ENCODE measurements around the gene GPALPP1. TPM values are rescaled to one million over a fixed set of nuclear protein-coding genes. Genes with fewer than 3 reads are reported as not detected.

GPALPP1 gene
- total and polyA plus RNA-seq, 2 of the 4 experiments (the other 2 are of a cell fraction) = 10.6 to 12.5 TPM

DNA sequence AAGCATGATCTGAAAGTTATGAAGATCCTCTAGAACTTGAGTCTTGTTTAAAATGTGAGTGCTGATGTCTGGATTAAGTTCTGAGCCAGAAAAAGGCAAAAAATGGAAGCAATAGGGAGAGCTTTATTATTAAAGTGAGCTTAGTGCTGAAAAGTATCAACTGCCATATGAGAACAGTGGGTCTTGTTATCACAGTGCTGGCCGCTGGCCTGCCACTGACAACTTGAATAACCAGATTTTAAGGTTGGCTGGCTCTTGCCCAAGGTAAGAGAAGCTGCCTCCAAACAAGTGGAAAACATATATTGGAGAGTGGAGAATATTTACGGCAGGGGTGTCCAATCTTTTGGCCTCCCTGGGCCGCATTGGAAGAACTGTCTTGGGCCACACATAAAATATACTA, 33.9 kb upstream of the GPALPP1 start:
- Histone ChIP-seq H3K79me1 (ENCODE audit: low read depth in 1 of 2, low read length in 2 of 2) (peaks cover 4 to 19% of the 10 kb centered on the region in 2 experiments), H3K23ac (ENCODE audit: low read depth, low read length) (no peak overlapping the region), H2BK15ac (ENCODE audit: low read depth, low read length) (no peak overlapping the region), H3K4ac (ENCODE audit: low read depth, low read length) (no peak overlapping the region), H2AK9ac (replicated peaks; ENCODE audit: low read depth, low read length, poor library complexity) (no peak overlapping the region), H3K56ac (ENCODE audit: extremely low read depth, insufficient read depth, low read length) (no peak overlapping the region), H2AFZ (replicated peaks; ENCODE audit: low read length, poor library complexity) (no peak overlapping the region), H3K4me1 (ENCODE audit: control insufficient read depth, insufficient read depth, low read length) (peaks cover 3% of the 10 kb centered on the region; the same call in 1 of the 2 replicates), H3K4me3 (ENCODE audit: insufficient read depth, low read depth, low read length) (no peak overlapping the region), H2AK5ac (ENCODE audit: low read depth, low read length) (no peak overlapping the region), H3K36me3 (ENCODE audit: control insufficient read depth, insufficient read depth, low read length) (peaks cover 4% of the 10 kb centered on the region; the same call in 1 of the 2 replicates), H2BK20ac (ENCODE audit: low read depth, low read length) (no peak overlapping the region), H4K20me1 (ENCODE audit: insufficient read depth, low read length) (no peaks in the 10 kb centered on the region), H3K9ac (ENCODE audit: low read depth, low read length) (no peak overlapping the region), H3K4me2 (ENCODE audit: low read depth, low read length) (no peak overlapping the region), H3K9me3 (ENCODE audit: control insufficient read depth, insufficient read depth, low read length) (no peaks in the 10 kb centered on the region), H3K9me1 (ENCODE audit: insufficient read depth, low read length) (no peaks in the 10 kb centered on the region), H3K27me3 (ENCODE audit: control insufficient read depth, insufficient read depth, low read length) (no peaks in the 10 kb centered on the region), H3K27ac (ENCODE audit: insufficient read depth, low read length) (no peak overlapping the region), H2BK120ac (ENCODE audit: low read depth, low read length) (no peak overlapping the region), H4K5ac (ENCODE audit: low read depth, low read length) (no peak overlapping the region), H3K18ac (ENCODE audit: low read depth, low read length) (no peak overlapping the region), H4K8ac (ENCODE audit: low read depth in 2 of 2, low read length in 2 of 2) (no peak overlapping the region), H3K14ac (replicated peaks; ENCODE audit: low read depth, low read length) (no peak overlapping the region), H4K91ac (ENCODE audit: insufficient read depth, low read depth, low read length) (no peak overlapping the region), H2BK5ac (ENCODE audit: low read depth, low read length, poor library complexity, severe bottlenecking) (no peak overlapping the region)
- ATAC-seq (ENCODE audit: low read depth) (no peak), DNase-seq (no peak)
- intact Hi-C loops (cut with micrococcal nuclease) (no loop called here), dilution Hi-C loops (cut with HindIII; ENCODE audit: low sequenced_read_pairs, unreplicated experiment) (no loop called here), in situ Hi-C loops (cut with MboI; ENCODE audit: low sequenced_read_pairs) (no loop called here)
- TF ChIP-seq RAD21 (IDR thresholded peaks at IDR 0.05; ENCODE audit: low read length) = no peak
- no peak for TF ChIP-seq POLR2A (IDR thresholded peaks at IDR 0.05; ENCODE audit: low read depth, low read length)
- no TSS peak for BruUV-seq (replicated peaks)
- POLR2A ChIA-PET (ENCODE audit: unreplicated experiment) = no interaction called here
- WGBS, 2 experiments (ENCODE audit: extremely low coverage in 2 of 2, insufficient read length in 1 of 2) = no CpG with 5 or more reads among the region's 3 CpGs
- CTCF ChIA-PET = no interaction called here

Measured in IMR-90 (cell line).